ENCODE data around the gene CFAP77. TPM values are rescaled to one million over a fixed set of nuclear protein-coding genes. Genes with fewer than 3 reads are reported as not detected.
A peak's percentile ranks its signal among the peaks of the same experiment; 100 is the strongest.

CFAP77 gene
- total RNA-seq, 3 donors from 2014 or later: not detected

DNA sequence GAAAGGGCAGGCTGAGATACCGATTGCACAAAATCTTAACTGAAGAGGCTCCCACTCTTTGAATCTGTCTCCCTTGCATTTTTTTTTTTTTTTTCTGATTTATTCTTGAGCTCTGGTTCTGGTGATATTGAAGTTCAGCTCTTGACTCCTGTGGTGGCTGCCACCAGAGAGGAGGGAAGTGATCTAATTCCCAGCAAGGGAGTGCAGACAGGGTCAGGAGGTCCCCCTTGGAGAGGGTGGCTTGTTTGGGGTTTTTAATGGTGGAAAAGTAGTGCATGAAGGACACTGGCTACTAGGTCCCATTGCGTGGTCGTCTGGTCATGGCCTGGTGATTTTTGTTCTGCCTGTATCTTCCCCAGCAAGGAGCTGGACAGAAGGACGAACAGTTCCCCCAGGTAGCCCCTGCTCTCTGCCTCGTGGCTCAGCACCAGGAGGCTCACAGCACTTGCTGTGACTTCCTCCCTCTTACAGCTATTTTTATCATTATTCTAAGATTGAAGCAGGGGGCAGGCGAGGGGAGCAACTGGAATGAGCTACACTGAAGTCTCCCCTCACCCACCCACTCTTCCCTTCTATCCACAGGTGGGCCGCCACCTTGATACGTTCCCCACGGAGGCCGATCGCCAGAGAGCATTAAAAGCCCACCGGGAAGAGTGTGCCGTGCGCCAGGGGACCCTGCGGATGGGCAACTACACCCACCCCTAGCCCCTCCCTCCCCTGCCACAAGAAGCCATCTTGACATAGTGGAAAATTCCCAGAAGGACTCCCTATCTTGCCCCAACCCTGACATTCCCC lies 162.0 kb downstream of the CFAP77 start:
- H3K27me3 ChIP-seq: peaks cover 0 to 31% of the 10 kb centered on the region in 2 donors
- H3K4me3 ChIP-seq: no peak overlapping the region
- no peak overlapping the region for H3K27ac ChIP-seq
- no peaks in the 10 kb centered on the region for H3K36me3 ChIP-seq
- no peak for DNase-seq (ENCODE audit: low spot score in 2 of 2)
- no peaks in the 10 kb centered on the region for H3K4me1 ChIP-seq
- TF ChIP-seq, protein P1, sequence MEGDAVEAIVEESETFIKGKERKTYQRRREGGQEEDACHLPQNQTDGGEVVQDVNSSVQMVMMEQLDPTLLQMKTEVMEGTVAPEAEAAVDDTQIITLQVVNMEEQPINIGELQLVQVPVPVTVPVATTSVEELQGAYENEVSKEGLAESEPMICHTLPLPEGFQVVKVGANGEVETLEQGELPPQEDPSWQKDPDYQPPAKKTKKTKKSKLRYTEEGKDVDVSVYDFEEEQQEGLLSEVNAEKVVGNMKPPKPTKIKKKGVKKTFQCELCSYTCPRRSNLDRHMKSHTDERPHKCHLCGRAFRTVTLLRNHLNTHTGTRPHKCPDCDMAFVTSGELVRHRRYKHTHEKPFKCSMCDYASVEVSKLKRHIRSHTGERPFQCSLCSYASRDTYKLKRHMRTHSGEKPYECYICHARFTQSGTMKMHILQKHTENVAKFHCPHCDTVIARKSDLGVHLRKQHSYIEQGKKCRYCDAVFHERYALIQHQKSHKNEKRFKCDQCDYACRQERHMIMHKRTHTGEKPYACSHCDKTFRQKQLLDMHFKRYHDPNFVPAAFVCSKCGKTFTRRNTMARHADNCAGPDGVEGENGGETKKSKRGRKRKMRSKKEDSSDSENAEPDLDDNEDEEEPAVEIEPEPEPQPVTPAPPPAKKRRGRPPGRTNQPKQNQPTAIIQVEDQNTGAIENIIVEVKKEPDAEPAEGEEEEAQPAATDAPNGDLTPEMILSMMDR (IDR thresholded peaks at IDR 0.05): no peak
- no peak for TF ChIP-seq POLR2AphosphoS5 (IDR thresholded peaks at IDR 0.05)
- TF ChIP-seq POLR2A (IDR thresholded peaks at IDR 0.05): no peak
- intact Hi-C loops (cut with DNase I; ENCODE audit: low total_unique reads): no loop called here
- no peaks in the 10 kb centered on the region for H3K9me3 ChIP-seq

DNA sequence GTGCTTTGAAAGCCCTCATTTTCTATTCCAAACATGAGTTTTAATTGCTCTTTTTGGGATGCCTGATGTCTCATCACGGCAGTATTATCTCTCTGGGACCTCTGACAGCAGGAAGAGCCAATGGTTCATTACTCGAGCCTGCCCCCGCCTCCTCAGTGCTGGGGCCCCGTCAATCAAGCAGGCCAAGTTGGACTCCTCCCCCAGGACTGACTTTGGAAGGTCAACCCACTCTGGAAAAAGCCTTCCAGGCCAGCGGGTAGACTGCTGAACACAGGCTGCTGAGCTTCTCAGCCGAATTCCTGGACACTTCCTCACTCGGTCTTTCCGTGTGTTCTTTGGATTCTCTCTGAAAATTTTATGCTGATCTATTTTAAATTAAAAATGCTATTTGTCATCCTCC lies 162.9 kb downstream of the CFAP77 start:
- no peak for TF ChIP-seq POLR2A (IDR thresholded peaks at IDR 0.05)
- no peak for TF ChIP-seq POLR2AphosphoS5 (IDR thresholded peaks at IDR 0.05)
- TF ChIP-seq, protein P1 (IDR thresholded peaks at IDR 0.05): no peak
- DNase-seq (ENCODE audit: low spot score in 2 of 2): no peak
- H3K9me3 ChIP-seq: no peaks in the 10 kb centered on the region
- peaks cover 0 to 41% of the 10 kb centered on the region in 2 donors for H3K27me3 ChIP-seq
- no peaks in the 10 kb centered on the region for H3K36me3 ChIP-seq
- no peak overlapping the region for H3K27ac ChIP-seq
- no peak overlapping the region for H3K4me3 ChIP-seq
- H3K4me1 ChIP-seq: no peaks in the 10 kb centered on the region
- intact Hi-C loops (cut with DNase I; ENCODE audit: low total_unique reads): no loop called here

- Histone ChIP-seq H3K27me3 (peaks cover 2 to 61% of the 10 kb centered on the region in 2 donors), H3K4me1 (no peaks in the 10 kb centered on the region), H3K4me3 (no peak overlapping the region), H3K36me3 (no peaks in the 10 kb centered on the region), H3K27ac (no peak overlapping the region), H3K9me3 (no peaks in the 10 kb centered on the region)
- DNase-seq (ENCODE audit: low spot score in 2 of 2): peak in 1 of 2 donors; percentile 69
- intact Hi-C loops (cut with DNase I; ENCODE audit: low total_unique reads): no loop called here
- TF ChIP-seq, protein P1 (IDR thresholded peaks at IDR 0.05): peak in 2 of 3 donors; percentile 38 to 57
- no peak for TF ChIP-seq POLR2A (IDR thresholded peaks at IDR 0.05)
These were observed 165.1 kb downstream of the CFAP77 start for GRCh38 chr9:132575005-132575609.

GRCh38 chr9:132575811-132576210 lies 165.8 kb downstream of the CFAP77 start:
- Histone ChIP-seq H3K27ac (no peak overlapping the region), H3K27me3 (peaks cover 9 to 68% of the 10 kb centered on the region in 2 donors), H3K9me3 (no peaks in the 10 kb centered on the region), H3K36me3 (no peaks in the 10 kb centered on the region), H3K4me1 (no peaks in the 10 kb centered on the region), H3K4me3 (no peak overlapping the region)
- intact Hi-C loops (cut with DNase I; ENCODE audit: low total_unique reads): no loop called here
- no peak for DNase-seq (ENCODE audit: low spot score in 2 of 2)
- TF ChIP-seq POLR2AphosphoS5 (IDR thresholded peaks at IDR 0.05) (no peak), POLR2A (IDR thresholded peaks at IDR 0.05) (no peak)
- TF ChIP-seq, protein P1 (IDR thresholded peaks at IDR 0.05): no peak

DNA sequence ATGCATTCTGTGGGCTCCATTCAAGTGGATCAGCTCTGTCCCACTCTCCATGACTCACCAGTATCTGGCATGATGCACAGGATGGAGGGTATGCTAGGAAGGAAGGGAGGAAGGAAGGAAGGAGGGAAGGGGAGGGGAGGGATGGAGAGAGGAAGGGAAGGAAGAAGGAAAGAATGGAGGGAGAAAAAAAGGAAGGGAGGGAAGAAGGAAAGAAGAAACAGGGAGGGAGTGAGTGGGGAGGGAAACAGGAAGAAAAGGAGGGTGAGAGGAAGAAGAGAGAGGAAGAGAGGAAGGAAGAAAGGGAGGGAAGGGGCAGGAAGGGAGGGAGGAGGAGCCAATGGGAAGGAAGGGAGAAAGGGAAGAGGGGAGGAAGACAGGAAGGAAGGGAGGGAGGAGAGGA lies 167.1 kb downstream of the CFAP77 start:
- Histone ChIP-seq H3K4me1 (no peaks in the 10 kb centered on the region), H3K4me3 (no peak overlapping the region), H3K9me3 (no peaks in the 10 kb centered on the region), H3K27me3 (peaks cover 11 to 79% of the 10 kb centered on the region in 2 donors), H3K27ac (no peak overlapping the region), H3K36me3 (no peaks in the 10 kb centered on the region)
- no peak for DNase-seq (ENCODE audit: low spot score in 2 of 2)
- intact Hi-C loops (cut with DNase I; ENCODE audit: low total_unique reads): no loop called here
- TF ChIP-seq, protein P1 (IDR thresholded peaks at IDR 0.05): no peak
- no peak for TF ChIP-seq POLR2AphosphoS5 (IDR thresholded peaks at IDR 0.05)
- no peak for TF ChIP-seq POLR2A (IDR thresholded peaks at IDR 0.05)

Measured in breast epithelium (tissue), 4 donors.